ENCODE data around the gene KRTAP19-7. TPM values are rescaled to one million over a fixed set of nuclear protein-coding genes. Genes with fewer than 3 reads are reported as not detected.

Gene KRTAP19-7
- total and polyA plus RNA-seq, 2 of the 8 experiments (the other 6 are each of a cell fraction or from before 2014, with no cell fraction given), result not detected

- Histone ChIP-seq H3K4me3 (ENCODE audit: extremely low read depth in 1 of 4, insufficient read depth in 2 of 4, low read depth in 3 of 4, low read length in 4 of 4) (no peak overlapping the region), H3K79me1 (ENCODE audit: low read depth, low read length) (no peaks in the 10 kb centered on the region), H2BK5ac (ENCODE audit: low read depth, low read length) (no peak overlapping the region), H3K18ac (ENCODE audit: extremely low read depth, low read length) (no peak overlapping the region), H2BK120ac (replicated peaks; ENCODE audit: low read depth, low read length) (no peak overlapping the region), H3K56ac (replicated peaks; ENCODE audit: insufficient read length, low read depth, low read length) (no peak overlapping the region), H4K91ac (replicated peaks; ENCODE audit: insufficient read length, low read length) (no peak overlapping the region), H3K4ac (replicated peaks; ENCODE audit: insufficient read length, low read depth, low read length) (no peak overlapping the region), H4K20me1 (replicated peaks in 1 of 2; ENCODE audit: control insufficient read depth in 1 of 2, insufficient read depth in 2 of 2, low read length in 2 of 2) (no peaks in the 10 kb centered on the region), H2BK12ac (ENCODE audit: low read depth, low read length) (no peak overlapping the region), H3K4me2 (ENCODE audit: insufficient read depth in 1 of 2, low read depth in 2 of 2, low read length in 2 of 2) (no peak overlapping the region), H2BK15ac (ENCODE audit: low read length) (no peak overlapping the region), H2AFZ (ENCODE audit: low read length) (no peak overlapping the region), H3K9me3 (ENCODE audit: insufficient read depth in 2 of 2, low read depth in 1 of 2, low read length in 1 of 2) (0 out of 4 replicates have a peak, but pooled peaks cover 0 to 4% of the 10 kb centered on the region in 2 experiments), H2BK20ac (ENCODE audit: low read length) (no peak overlapping the region), H2AK5ac (ENCODE audit: low read depth, low read length) (no peak overlapping the region), H3K79me2 (ENCODE audit: control insufficient read depth in 1 of 2, insufficient read depth in 2 of 2, low read length in 2 of 2) (no peaks in the 10 kb centered on the region), H4K5ac (ENCODE audit: insufficient read length, low read depth, low read length) (no peak overlapping the region), H3K23me2 (ENCODE audit: low read depth, low read length) (no peaks in the 10 kb centered on the region), H3K23ac (ENCODE audit: insufficient read length) (no peak overlapping the region), H3K14ac (ENCODE audit: insufficient read length) (no peak overlapping the region), H3K4me1 (replicated peaks in 1 of 4; ENCODE audit: control insufficient read depth in 3 of 4, insufficient read depth in 4 of 4, low read length in 3 of 4) (no peaks in the 10 kb centered on the region), H3K9ac (replicated peaks in 1 of 4; ENCODE audit: extremely low read depth in 1 of 4, low read depth in 3 of 4, low read length in 3 of 4) (no peak overlapping the region), H3K36me3 (ENCODE audit: control insufficient read depth in 2 of 4, insufficient read depth in 4 of 4, low read length in 3 of 4) (no peaks in the 10 kb centered on the region), H3K27ac (ENCODE audit: low read depth, low read length) (no peak overlapping the region), H3K27me3 (replicated peaks in 1 of 4; ENCODE audit: control insufficient read depth in 3 of 4, extremely low read depth in 1 of 4, insufficient read depth in 3 of 4, low read length in 3 of 4) (no peaks in the 10 kb centered on the region), H4K8ac (ENCODE audit: extremely low read depth, insufficient read depth, low read length) (no peak overlapping the region)
- TF ChIP-seq NANOG (IDR thresholded peaks at IDR 0.05; ENCODE audit: insufficient read depth, low read depth, low read length, poor library complexity, severe bottlenecking) (no peak), SIX5 (IDR thresholded peaks at IDR 0.05; ENCODE audit: low read depth, low read length) (no peak), HDAC6 (IDR thresholded peaks at IDR 0.05; ENCODE audit: low read depth, low read length) (no peak), USF2 (IDR thresholded peaks at IDR 0.05; ENCODE audit: low read length) (no peak), CEBPB (IDR thresholded peaks at IDR 0.05; ENCODE audit: low read depth, low read length) (peak; percentile 38; the same call in 1 of the 2 replicates), POLR2A (IDR thresholded peaks at IDR 0.05; ENCODE audit: control extremely low read depth in 1 of 2, low read depth in 2 of 2, low read length in 2 of 2) (no peak)
- WGBS, 2 experiments (ENCODE audit: extremely low coverage in 1 of 2, insufficient coverage in 1 of 2, insufficient read length in 1 of 2, insufficient replicate concordance in 2 of 2, low coverage in 1 of 2, low lambda C conversion rate in 2 of 2, missing lambda C conversion rate in 1 of 2), result 80% methylated on average over 2 of the region's 2 CpGs; no CpG with 5 or more reads in 1 of the 2 experiments
- DNase-seq (ENCODE audit: low read depth in 1 of 2, low spot score in 2 of 2) (no peak), FAIRE-seq (no peak)
- ChIA-PET POLR2A (ENCODE audit: partially characterized antibody) (no interaction called here), CTCF (ENCODE audit: partially characterized antibody) (interaction anchor here (1.5 kb wide), 1 partner anchor 7 kb away, joined by 4 read pairs; no protein-coding TSS in a partner anchor)
Observed at GRCh38 chr21:30561957-30562356, 843 bp upstream of the KRTAP19-7 start.
